Endometrium (tissue), 2 donors: Measurements from ENCODE around the gene SLC27A4.
"Not testable (repeated sequence)": the region's sequence is repeated elsewhere in the genome, so short reads cannot be mapped to it uniquely, and the experiment has no call there.

ENCODE experiments used
- FAIRE-seq: peaks from 2 replicates; lab custom pipeline; 2012; peaks lifted over from hg19 to GRCh38; lab: Jason Lieb, UNC
- donor health status: control.
- donor health status: control.

The SLC27A4 gene

GRCh38 chr9:128324401-128324800, 15.9 kb upstream of the SLC27A4 start:
- no peak for FAIRE-seq

GRCh38 chr9:128325629-128326028, 14.7 kb upstream of the SLC27A4 start:
- no peak for FAIRE-seq

GRCh38 chr9:128333451-128333869, 6.9 kb upstream of the SLC27A4 start:
- no peak for FAIRE-seq

GRCh38 chr9:128335161-128335560, 5.2 kb upstream of the SLC27A4 start:
- FAIRE-seq, result no peak

GRCh38 chr9:128335914-128336313, 4.4 kb upstream of the SLC27A4 start:
- no peak for FAIRE-seq

GRCh38 chr9:128337936-128338335, 2.4 kb upstream of the SLC27A4 start:
- no peak for FAIRE-seq

GRCh38 chr9:128338852-128339614, 1.3 kb upstream of the SLC27A4 start:
- not testable (repeated sequence) for FAIRE-seq

- no peak for FAIRE-seq
These were observed 536 bp downstream of the SLC27A4 start for GRCh38 chr9:128340691-128341434.

- no peak for FAIRE-seq
These were observed 1.1 kb downstream of the SLC27A4 start for GRCh38 chr9:128341435-128341849.

GRCh38 chr9:128342971-128343680, 2.8 kb downstream of the SLC27A4 start:
- no peak for FAIRE-seq

- no peak for FAIRE-seq
These were observed 3.5 kb downstream of the SLC27A4 start for GRCh38 chr9:128343855-128344254.

- FAIRE-seq, result no peak
These were observed 4.7 kb downstream of the SLC27A4 start for GRCh38 chr9:128344931-128345605.

- no peak for FAIRE-seq
These were observed 8.8 kb downstream of the SLC27A4 start for GRCh38 chr9:128349125-128349524.

GRCh38 chr9:128349772-128350171, 9.4 kb downstream of the SLC27A4 start:
- no peak for FAIRE-seq

- FAIRE-seq, result no peak
These were observed 15.1 kb downstream of the SLC27A4 start for GRCh38 chr9:128355451-128355850.

- no peak for FAIRE-seq
These were observed 17.8 kb downstream of the SLC27A4 start for GRCh38 chr9:128358090-128358489.

- no peak for FAIRE-seq
These were observed 18.5 kb downstream of the SLC27A4 start for GRCh38 chr9:128358861-128359260.

- no peak for FAIRE-seq
These were observed 20.5 kb downstream of the SLC27A4 start for GRCh38 chr9:128360826-128361225.

GRCh38 chr9:128361296-128361985, 21.1 kb downstream of the SLC27A4 start:
- no peak for FAIRE-seq

- no peak for FAIRE-seq
These were observed 21.8 kb downstream of the SLC27A4 start for GRCh38 chr9:128361986-128362646.

GRCh38 chr9:128362774-128363173, 22.4 kb downstream of the SLC27A4 start:
- FAIRE-seq, result no peak
